Mucosa of stomach (tissue), 1 donor: ENCODE data around the gene MAGIX.
"Not testable (repeated sequence)": the region's sequence is repeated elsewhere in the genome, so short reads cannot be mapped to it uniquely, and the experiment has no call there.

Experiments
- H3K27me3 ChIP-seq: one replicate; pipeline ENCODE4 v1.7.0; 2013; ENCODE audit warnings: mild to moderate bottlenecking, low read length; ENCODE audit not compliant: control insufficient read depth, insufficient read depth
- H3K36me3 ChIP-seq: one replicate; pipeline ENCODE4 v1.7.0; 2013; ENCODE audit warnings: low read length; ENCODE audit not compliant: control insufficient read depth, insufficient read depth
- H3K4me1 ChIP-seq: one replicate; pipeline ENCODE4 v1.7.0; 2013; ENCODE audit warnings: mild to moderate bottlenecking, low read length; ENCODE audit not compliant: control insufficient read depth, insufficient read depth
- H3K4me3 ChIP-seq: one replicate; pipeline ENCODE4 v1.7.0; 2013; ENCODE audit warnings: low read length
- H3K9ac ChIP-seq: one replicate; pipeline ENCODE4 v1.7.0; 2013; ENCODE audit warnings: mild to moderate bottlenecking, low read length, moderate library complexity
- H3K9me3 ChIP-seq: one replicate; pipeline ENCODE4 v1.7.0; 2013; ENCODE audit warnings: mild to moderate bottlenecking, low read length, moderate library complexity; ENCODE audit not compliant: control insufficient read depth
- donor health status: Pancreatic carcinoma.

Gene MAGIX

DNA sequence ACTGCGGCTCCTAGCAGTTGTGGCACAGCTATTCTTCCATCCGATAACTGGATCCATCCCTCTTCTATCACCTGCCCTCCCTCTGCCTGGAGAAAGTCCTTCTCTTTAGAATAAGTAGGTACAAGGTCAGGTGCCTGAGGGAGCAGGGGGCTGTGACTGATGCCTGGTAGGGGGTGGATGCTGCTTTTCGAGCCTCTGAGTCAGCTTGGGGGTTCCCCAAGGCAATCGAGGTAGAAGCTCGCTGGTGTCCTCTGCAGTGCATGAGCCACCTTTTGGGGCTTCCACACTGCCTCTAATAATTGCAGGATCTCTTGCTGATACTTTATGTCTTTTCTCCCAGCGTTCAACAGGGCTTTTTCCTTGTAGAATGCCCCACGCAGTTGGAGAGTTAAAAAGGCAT is 19.4 kb upstream of the MAGIX start:
- not testable (repeated sequence) for H3K9me3 ChIP-seq, H3K36me3 ChIP-seq, H3K9ac ChIP-seq, H3K4me3 ChIP-seq, H3K27me3 ChIP-seq
- H3K4me1 ChIP-seq: peaks cover 10% of the 10 kb centered on the region

GRCh38 chrX:49147282-49147681 is 15.3 kb upstream of the MAGIX start:
- Histone ChIP-seq H3K27me3 (no peaks in the 10 kb centered on the region), H3K9ac (no peak overlapping the region), H3K4me1 (peaks cover 15% of the 10 kb centered on the region), H3K9me3 (no peaks in the 10 kb centered on the region), H3K36me3 (no peaks in the 10 kb centered on the region), H3K4me3 (no peak overlapping the region)

DNA sequence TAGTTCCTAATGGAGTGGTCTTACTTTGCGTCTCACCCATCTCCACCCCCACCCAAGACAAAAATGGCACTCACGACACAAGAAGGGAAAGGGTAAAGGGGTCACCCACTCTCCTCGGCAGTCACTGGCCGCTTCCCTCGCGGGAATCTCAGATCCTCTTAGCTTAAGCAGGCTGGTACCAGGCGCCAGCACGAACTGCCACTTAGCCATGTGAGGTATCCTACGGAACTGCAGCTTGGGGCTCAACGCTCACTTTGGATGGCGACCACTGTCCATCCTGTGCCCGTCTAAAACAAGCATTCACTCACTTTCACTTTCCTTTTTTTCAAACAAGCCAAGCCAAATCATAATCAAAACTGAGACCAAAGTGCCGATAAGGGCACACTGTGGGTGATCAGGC is 14.6 kb upstream of the MAGIX start:
- Histone ChIP-seq H3K9me3 (no peaks in the 10 kb centered on the region), H3K4me1 (peaks cover 15% of the 10 kb centered on the region), H3K27me3 (no peaks in the 10 kb centered on the region), H3K9ac (no peak overlapping the region), H3K36me3 (no peaks in the 10 kb centered on the region), H3K4me3 (no peak overlapping the region)

- not testable (repeated sequence) for H3K9ac ChIP-seq, H3K9me3 ChIP-seq, H3K27me3 ChIP-seq, H3K4me3 ChIP-seq, H3K36me3 ChIP-seq
- H3K4me1 ChIP-seq: peaks cover 15% of the 10 kb centered on the region
These were observed 14.0 kb upstream of the MAGIX start for GRCh38 chrX:49148390-49149100.

GRCh38 chrX:49149291-49149690 is 13.3 kb upstream of the MAGIX start:
- not testable (repeated sequence) for H3K9me3 ChIP-seq, H3K36me3 ChIP-seq, H3K4me3 ChIP-seq, H3K27me3 ChIP-seq, H3K9ac ChIP-seq
- H3K4me1 ChIP-seq: peaks cover 15% of the 10 kb centered on the region

DNA sequence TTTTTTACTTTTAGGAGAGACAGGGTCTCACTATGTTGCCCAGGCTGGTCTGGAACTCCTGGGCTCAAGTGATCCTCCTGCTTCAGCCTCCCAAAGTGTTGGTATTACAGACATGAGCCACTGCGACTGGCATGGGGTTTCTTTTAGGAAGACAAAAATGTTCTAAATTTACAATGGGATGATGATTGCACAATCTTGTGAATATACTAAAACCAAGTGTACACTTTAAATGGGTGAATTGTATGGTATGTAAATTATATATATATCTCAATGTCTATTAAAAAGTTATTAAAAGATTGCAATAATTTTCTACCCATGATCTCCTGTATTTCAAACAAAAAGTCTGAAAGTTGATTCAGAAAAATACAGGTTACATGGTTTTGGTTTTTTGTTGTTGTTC is 9.1 kb upstream of the MAGIX start:
- Histone ChIP-seq H3K27me3 (no peaks in the 10 kb centered on the region), H3K9ac (no peak overlapping the region), H3K4me3 (no peak overlapping the region), H3K4me1 (peaks cover 1% of the 10 kb centered on the region), H3K9me3 (no peaks in the 10 kb centered on the region), H3K36me3 (no peaks in the 10 kb centered on the region)

DNA sequence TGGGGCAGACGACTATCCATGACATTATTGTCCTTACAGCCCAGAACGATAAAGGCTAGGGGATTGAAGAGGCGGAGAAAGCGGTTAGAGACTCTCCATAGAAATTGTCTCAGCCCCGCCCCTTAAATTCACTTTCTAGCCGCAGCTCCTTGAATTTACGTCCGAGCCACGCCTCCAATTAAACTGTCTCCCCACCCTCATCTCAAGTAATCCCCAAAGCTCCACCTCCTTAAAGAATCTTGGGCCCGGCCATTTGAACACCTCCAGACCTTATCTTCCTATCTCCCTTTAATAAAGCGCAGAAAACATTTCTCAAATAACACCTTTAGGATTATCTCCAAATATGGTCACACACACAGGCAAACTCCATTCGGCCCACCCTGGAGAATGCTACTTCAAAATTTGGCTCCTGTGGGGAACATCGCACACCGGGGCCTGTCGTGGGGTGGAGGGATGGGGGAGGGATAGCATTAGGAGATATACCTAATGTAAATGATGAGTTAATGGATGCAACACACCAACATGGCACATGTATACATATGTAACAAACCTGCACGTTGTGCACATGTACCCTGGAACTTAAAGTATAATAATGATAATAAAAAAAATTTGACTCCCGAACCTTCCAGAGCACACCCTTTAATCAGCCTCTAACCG is 7.2 kb upstream of the MAGIX start:
- no peaks in the 10 kb centered on the region for H3K4me1 ChIP-seq
- no peaks in the 10 kb centered on the region for H3K36me3 ChIP-seq
- H3K4me3 ChIP-seq: peak overlapping the region; percentile 36
- H3K27me3 ChIP-seq: no peaks in the 10 kb centered on the region
- H3K9me3 ChIP-seq: no peaks in the 10 kb centered on the region
- peak overlapping the region; percentile 82 for H3K9ac ChIP-seq

GRCh38 chrX:49155900-49156837 is 6.4 kb upstream of the MAGIX start:
- H3K27me3 ChIP-seq: no peaks in the 10 kb centered on the region
- no peaks in the 10 kb centered on the region for H3K36me3 ChIP-seq
- H3K4me3 ChIP-seq: peak overlapping the region; percentile 36
- peak overlapping the region; percentile 82 for H3K9ac ChIP-seq
- no peaks in the 10 kb centered on the region for H3K4me1 ChIP-seq
- no peaks in the 10 kb centered on the region for H3K9me3 ChIP-seq

DNA sequence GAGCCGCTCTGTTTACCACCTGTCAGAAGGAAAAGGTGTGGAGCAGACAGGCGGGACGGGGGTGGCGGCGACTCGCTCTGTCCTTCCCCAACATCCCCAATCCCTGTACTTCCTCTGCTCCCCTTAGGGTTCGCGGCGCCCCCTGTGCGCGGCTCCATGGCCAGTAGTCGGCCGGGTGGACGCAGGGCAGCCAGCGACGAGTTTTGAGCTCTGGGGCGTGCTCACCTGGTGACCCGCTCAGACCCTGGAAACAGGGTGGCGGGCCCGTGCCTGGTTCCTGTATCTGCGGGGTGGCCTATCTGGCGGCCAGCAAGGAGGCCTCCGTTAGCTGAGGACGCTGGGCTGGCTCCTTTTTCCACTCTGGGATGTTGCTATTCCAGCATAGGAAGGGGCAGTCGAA is 5.4 kb upstream of the MAGIX start:
- no peaks in the 10 kb centered on the region for H3K4me1 ChIP-seq
- no peaks in the 10 kb centered on the region for H3K27me3 ChIP-seq
- no peaks in the 10 kb centered on the region for H3K36me3 ChIP-seq
- H3K4me3 ChIP-seq: no peak overlapping the region
- H3K9ac ChIP-seq: no peak overlapping the region
- H3K9me3 ChIP-seq: no peaks in the 10 kb centered on the region

DNA sequence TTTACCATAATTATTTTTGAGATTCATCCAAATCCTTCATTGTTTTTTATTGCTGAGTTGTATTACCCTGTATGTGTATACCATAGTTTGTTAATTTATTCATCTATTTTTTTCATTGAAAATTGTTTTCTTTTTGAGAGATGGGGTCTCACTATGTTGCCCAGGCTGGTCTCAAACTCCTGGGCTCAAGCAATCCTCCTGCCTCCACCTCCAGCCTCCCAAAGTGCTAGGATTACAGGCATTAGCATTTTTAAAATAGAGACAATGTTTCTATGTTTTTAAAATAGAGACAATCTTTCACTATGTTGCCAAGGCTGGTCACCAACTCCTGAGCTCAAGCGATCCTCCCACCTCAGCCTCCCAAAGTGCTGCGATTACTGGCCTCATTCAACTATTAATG is 1.6 kb upstream of the MAGIX start:
- Histone ChIP-seq H3K36me3 (no peaks in the 10 kb centered on the region), H3K9me3 (no peaks in the 10 kb centered on the region), H3K9ac (no peak overlapping the region), H3K4me3 (no peak overlapping the region), H3K4me1 (peaks cover 16% of the 10 kb centered on the region), H3K27me3 (no peaks in the 10 kb centered on the region)

DNA sequence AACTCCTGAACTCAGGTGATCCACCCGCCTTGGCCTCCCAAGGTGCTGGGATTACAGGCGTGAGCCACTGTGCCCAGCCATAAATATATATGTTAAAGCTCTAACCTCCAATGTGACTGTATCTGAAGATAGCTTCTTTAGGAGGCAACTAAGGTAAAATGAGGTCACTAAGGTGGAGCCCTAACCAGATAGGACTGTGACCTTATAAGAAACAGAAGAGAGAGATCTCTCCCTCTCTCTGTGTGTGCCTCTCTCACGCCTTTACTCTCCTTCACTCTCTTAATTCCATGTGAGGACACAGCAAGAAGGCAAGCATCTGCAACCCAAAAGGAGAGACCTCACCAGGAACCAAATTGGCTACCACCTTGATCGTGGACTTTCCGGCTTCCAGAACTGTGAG is 926 bp upstream of the MAGIX start:
- no peaks in the 10 kb centered on the region for H3K27me3 ChIP-seq
- H3K9ac ChIP-seq: peak overlapping the region; percentile 69
- peaks cover 19% of the 10 kb centered on the region for H3K4me1 ChIP-seq
- no peak overlapping the region for H3K4me3 ChIP-seq
- H3K9me3 ChIP-seq: no peaks in the 10 kb centered on the region
- no peaks in the 10 kb centered on the region for H3K36me3 ChIP-seq
